Measurements from ENCODE around the gene PDE5A.

DNA sequence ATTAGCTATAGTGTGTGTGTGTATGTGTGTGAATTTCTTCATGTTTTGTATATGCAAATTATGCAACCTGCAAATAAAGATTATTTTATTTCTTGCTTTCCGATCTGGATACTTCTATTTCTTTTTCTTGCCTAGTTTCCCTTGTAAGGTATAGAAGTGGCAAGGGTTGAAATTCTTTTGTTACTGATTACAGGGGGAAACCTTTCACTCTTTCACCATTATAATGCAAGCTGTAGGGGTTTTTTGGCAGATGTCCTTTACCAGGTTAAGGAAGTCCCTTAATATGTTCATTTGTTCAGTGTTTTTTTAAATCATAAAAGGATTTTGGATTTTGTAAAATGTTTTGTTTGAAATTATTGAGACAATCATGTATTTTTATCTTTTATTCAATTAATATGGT lies 44.3 kb upstream of the PDE5A start:
- TF ChIP-seq, protein P1, sequence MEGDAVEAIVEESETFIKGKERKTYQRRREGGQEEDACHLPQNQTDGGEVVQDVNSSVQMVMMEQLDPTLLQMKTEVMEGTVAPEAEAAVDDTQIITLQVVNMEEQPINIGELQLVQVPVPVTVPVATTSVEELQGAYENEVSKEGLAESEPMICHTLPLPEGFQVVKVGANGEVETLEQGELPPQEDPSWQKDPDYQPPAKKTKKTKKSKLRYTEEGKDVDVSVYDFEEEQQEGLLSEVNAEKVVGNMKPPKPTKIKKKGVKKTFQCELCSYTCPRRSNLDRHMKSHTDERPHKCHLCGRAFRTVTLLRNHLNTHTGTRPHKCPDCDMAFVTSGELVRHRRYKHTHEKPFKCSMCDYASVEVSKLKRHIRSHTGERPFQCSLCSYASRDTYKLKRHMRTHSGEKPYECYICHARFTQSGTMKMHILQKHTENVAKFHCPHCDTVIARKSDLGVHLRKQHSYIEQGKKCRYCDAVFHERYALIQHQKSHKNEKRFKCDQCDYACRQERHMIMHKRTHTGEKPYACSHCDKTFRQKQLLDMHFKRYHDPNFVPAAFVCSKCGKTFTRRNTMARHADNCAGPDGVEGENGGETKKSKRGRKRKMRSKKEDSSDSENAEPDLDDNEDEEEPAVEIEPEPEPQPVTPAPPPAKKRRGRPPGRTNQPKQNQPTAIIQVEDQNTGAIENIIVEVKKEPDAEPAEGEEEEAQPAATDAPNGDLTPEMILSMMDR (IDR thresholded peaks at IDR 0.05; ENCODE audit: borderline replicate concordance, extremely low read depth, low read length, poor library complexity, severe bottlenecking) = no peak
- no peak for TF ChIP-seq EZH2 (IDR thresholded peaks at IDR 0.05; ENCODE audit: borderline replicate concordance, low read depth, low read length, severe bottlenecking)

Measured in DND-41 (cell line).